Measurements from ENCODE around the gene STRADA. TPM values are rescaled to one million over a fixed set of nuclear protein-coding genes. Genes with fewer than 3 reads are reported as not detected.

STRADA gene
- total RNA-seq, 6 experiments from 2014 or later, result 18.2 to 24.1 (median 21.6) TPM

- no peak for DNase-seq
- H3K27me3 Mint-ChIP-seq (ENCODE audit: insufficient read depth), result peaks cover 2% of the 10 kb centered on the region; the same call in 1 of the 2 replicates
- no peak overlapping the region for H3K4me3 Mint-ChIP-seq
- H3K9me3 Mint-ChIP-seq, result no peaks in the 10 kb centered on the region
- peaks cover 10% of the 10 kb centered on the region; the same call in 1 of the 2 replicates for H3K36me3 Mint-ChIP-seq (ENCODE audit: low read depth)
- H3K4me1 Mint-ChIP-seq (ENCODE audit: low read depth), result peaks cover 23% of the 10 kb centered on the region
- TF ChIP-seq CTCF (IDR thresholded peaks at IDR 0.05), result no peak
- H3K27ac Mint-ChIP-seq, result no peak overlapping the region
These were observed 68.7 kb downstream of the STRADA start for GRCh38 chr17:63672856-63673255.

DNA sequence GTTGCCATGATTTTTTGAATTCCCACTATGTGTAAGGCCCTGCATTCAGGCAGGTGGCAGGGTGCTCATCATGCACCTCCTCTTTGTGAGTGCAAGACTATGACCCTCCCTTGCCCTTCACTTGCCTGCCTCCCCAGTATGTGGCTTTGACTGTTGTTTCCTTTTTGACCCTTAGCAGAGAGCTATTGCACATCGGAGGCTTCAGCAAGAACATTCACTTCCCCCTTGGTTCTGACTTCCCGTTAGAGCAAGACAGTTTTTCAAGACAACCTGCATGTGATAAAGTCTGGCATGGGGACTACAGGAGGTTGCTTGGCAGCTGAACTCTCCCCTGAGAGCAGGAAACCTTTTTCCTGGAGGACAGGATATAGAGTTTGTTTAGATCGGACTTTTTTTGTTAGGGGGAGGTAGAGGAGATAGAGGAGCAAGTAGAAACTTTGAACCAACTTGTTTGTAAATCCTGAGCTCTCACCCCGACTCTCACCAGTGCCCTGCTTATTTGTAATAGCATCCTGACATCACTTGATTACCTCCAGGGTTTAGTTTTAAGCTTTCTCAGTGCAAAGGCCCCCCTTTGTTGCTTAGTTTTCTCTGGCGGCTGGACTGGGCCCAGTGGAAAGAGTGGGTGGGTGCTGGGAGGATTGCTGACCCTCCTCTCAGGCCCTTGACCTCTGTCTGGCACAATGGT, 75.9 kb downstream of the STRADA start:
- H3K36me3 Mint-ChIP-seq (ENCODE audit: low read depth), result peaks cover 12% of the 10 kb centered on the region
- H3K4me3 Mint-ChIP-seq, result no peak overlapping the region
- DNase-seq, result no peak
- no peak overlapping the region for H3K27ac Mint-ChIP-seq
- no peaks in the 10 kb centered on the region for H3K27me3 Mint-ChIP-seq (ENCODE audit: insufficient read depth)
- H3K4me1 Mint-ChIP-seq (ENCODE audit: low read depth), result no peaks in the 10 kb centered on the region
- H3K9me3 Mint-ChIP-seq, result no peaks in the 10 kb centered on the region
- no peak for TF ChIP-seq CTCF (IDR thresholded peaks at IDR 0.05)

DNA sequence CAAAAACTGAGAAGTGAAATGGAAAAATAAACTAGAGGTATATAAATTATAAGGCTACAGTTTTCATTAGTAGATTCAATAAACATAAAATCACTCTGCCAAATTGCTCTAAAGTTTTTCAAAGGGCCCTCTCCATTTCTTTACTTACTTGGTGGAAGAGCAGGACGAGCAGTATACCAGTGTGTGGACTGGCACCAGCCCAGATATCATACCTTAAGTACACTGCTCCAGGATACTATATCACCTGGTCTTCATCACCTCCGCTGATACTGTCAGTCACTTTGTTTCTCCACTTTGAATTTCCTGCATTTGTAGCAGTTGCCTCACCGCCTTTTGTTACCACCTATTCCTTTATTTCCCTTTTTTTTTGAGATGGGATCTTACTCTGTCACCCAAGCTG, 81.7 kb downstream of the STRADA start:
- no peak for TF ChIP-seq CTCF (IDR thresholded peaks at IDR 0.05)
- no peak overlapping the region for H3K4me3 Mint-ChIP-seq
- no peaks in the 10 kb centered on the region for H3K9me3 Mint-ChIP-seq
- peaks cover 12% of the 10 kb centered on the region for H3K36me3 Mint-ChIP-seq (ENCODE audit: low read depth)
- H3K27me3 Mint-ChIP-seq (ENCODE audit: insufficient read depth), result peaks cover 3% of the 10 kb centered on the region; the same call in 1 of the 2 replicates
- no peak overlapping the region for H3K27ac Mint-ChIP-seq
- DNase-seq, result no peak
- H3K4me1 Mint-ChIP-seq (ENCODE audit: low read depth), result no peaks in the 10 kb centered on the region

- H3K4me3 Mint-ChIP-seq, result no peak overlapping the region
- no peak for DNase-seq
- H3K27me3 Mint-ChIP-seq (ENCODE audit: insufficient read depth), result peaks cover 3% of the 10 kb centered on the region; the same call in 1 of the 2 replicates
- no peak for TF ChIP-seq CTCF (IDR thresholded peaks at IDR 0.05)
- peaks cover 9% of the 10 kb centered on the region for H3K36me3 Mint-ChIP-seq (ENCODE audit: low read depth)
- H3K27ac Mint-ChIP-seq, result no peak overlapping the region
- H3K9me3 Mint-ChIP-seq, result no peaks in the 10 kb centered on the region
- no peaks in the 10 kb centered on the region for H3K4me1 Mint-ChIP-seq (ENCODE audit: low read depth)
These were observed 83.2 kb downstream of the STRADA start for GRCh38 chr17:63658366-63658765.

DNA sequence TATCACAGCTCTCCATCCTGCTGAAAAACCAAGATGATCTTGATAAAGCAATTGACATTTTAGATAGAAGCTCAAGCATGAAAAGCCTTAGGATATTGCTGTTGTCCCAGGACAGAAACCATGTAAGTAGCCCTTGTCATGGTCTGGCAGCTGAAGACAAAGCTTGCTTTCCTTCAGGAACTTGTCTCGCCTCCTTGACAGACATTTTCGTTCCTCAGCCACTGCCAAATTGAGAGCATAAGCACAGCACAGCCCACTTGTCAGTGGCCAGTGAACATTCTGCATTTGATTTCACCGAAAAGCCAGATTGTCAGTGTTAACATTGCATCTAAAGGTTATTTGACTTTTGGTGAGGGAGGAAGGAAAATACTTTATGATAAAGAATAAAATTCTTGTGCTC, 83.8 kb downstream of the STRADA start:
- TF ChIP-seq CTCF (IDR thresholded peaks at IDR 0.05), result no peak
- Mint-ChIP-seq H3K36me3 (ENCODE audit: low read depth) (peaks cover 9% of the 10 kb centered on the region; the same call in 1 of the 2 replicates), H3K27ac (no peak overlapping the region), H3K4me3 (no peak overlapping the region), H3K4me1 (ENCODE audit: low read depth) (no peaks in the 10 kb centered on the region), H3K27me3 (ENCODE audit: insufficient read depth) (peaks cover 3% of the 10 kb centered on the region; the same call in 1 of the 2 replicates), H3K9me3 (no peaks in the 10 kb centered on the region)
- no peak for DNase-seq
